Vagina (tissue), 2 donors: Measurements from ENCODE around the gene RYR3. TPM values are rescaled to one million over a fixed set of nuclear protein-coding genes. Genes with fewer than 3 reads are reported as not detected.

Experiments
- DNase-seq, 2 donors: peaks; one replicate each; pipeline ENCODE4 v3.0.0-alpha.2; 2017; ENCODE audit errors: extremely low spot score in 2 of 2
- H3K27ac ChIP-seq: fragments of 200-600 bp; sonication (generic); one replicate; pipeline ENCODE4 v1.5.1; 2019
- H3K27me3 ChIP-seq: fragments of 200-600 bp; sonication (generic); one replicate; pipeline ENCODE4 v1.5.1; 2019
- H3K36me3 ChIP-seq, 2 donors: fragments of 200-600 bp; sonication (generic); one replicate each; pipeline ENCODE4 v1.5.1; 2017 to 2019
- H3K4me1 ChIP-seq: fragments of 200-600 bp; sonication (generic); one replicate; pipeline ENCODE4 v1.5.1; 2019
- H3K4me3 ChIP-seq, 2 donors: fragments of 200-600 bp; sonication (generic); 1 replicate in 1 of 2; 2 replicates in 1 of 2; pipeline ENCODE4 v1.5.1; 2016 to 2019
- H3K9me3 ChIP-seq: fragments of 200-600 bp; sonication (generic); one replicate; pipeline ENCODE4 v1.5.1; 2019
- POLR2A ChIP-seq, 2 donors: fragments of 450-650 bp; IDR thresholded peaks; one replicate each; pipeline ENCODE4 v1.6.1; 2017; ENCODE audit warnings: antibody characterized with exemption in 2 of 2, mild to moderate bottlenecking in 2 of 2, moderate library complexity in 2 of 2
- POLR2AphosphoS5 ChIP-seq, 2 donors: sonication (generic); formaldehyde crosslinking; IDR thresholded peaks; one replicate each; pipeline ENCODE4 v1.9.0; 2017; ENCODE audit warnings: antibody characterized with exemption in 2 of 2, mild to moderate bottlenecking in 2 of 2, low read depth in 1 of 2; ENCODE audit not compliant: insufficient read depth in 1 of 2
- intact Hi-C: fragments of 100-400 bp; cut with DNase I; formaldehyde crosslinking; loops from one replicate; pipeline ENCODE4 v1.15.1; 2023
- total RNA-seq: library from RNA; depleted of rRNA; stranded (reverse); fragments of >200 nt; gene quantifications from one replicate; pipeline ENCODE4 v1.2.3, GENCODE V29; 2016
- TF ChIP-seq, protein P1 (sequence below), 3 experiments: fragments of 450-650 bp in 2 of 3; fragments of 200-600 bp in 1 of 3; sonication (generic) in 1 of 3; IDR thresholded peaks; one replicate each; pipeline ENCODE4 v1.5.1; 2017 to 2019; ENCODE audit warnings: antibody characterized with exemption in 3 of 3, mild to moderate bottlenecking in 2 of 3, moderate library complexity in 2 of 3

The RYR3 gene
- total RNA-seq, 1 donor from 2014 or later, result 16.5 TPM

DNA sequence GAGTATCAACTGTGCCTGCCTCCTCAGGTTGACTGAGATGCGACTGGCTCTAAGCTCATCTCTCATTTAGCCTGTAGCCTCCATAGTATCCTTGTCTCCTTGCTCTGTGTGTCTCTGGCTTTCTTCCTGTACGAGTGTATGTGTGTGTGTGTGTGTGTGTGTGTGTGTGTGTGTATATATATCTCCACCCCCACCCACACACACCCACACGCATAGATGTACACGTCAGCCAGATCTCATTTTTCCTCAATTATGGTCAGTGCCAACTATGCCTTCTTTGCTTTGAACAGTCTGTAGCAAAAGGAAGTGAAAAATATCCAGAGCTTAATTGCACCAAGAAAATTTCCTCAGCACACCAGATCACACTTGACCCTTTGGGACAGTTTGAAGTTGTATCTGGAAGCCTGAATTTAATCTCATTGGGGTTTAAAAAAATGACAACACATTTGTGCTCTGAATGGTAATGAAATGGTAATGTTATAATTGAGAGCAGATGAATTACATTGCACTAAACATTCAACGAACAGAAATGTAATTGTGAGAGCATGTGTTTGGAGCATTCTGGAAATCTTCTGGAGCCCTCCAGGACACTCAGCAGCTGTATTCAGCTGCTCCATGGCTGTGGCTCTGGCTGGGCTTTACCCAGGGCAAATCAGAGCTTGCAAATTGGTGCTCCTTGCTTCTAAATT lies 63.6 kb downstream of the RYR3 start:
- H3K4me3 ChIP-seq, result no peak overlapping the region
- no peaks in the 10 kb centered on the region for H3K36me3 ChIP-seq
- DNase-seq, result no peak
- TF ChIP-seq, protein P1, sequence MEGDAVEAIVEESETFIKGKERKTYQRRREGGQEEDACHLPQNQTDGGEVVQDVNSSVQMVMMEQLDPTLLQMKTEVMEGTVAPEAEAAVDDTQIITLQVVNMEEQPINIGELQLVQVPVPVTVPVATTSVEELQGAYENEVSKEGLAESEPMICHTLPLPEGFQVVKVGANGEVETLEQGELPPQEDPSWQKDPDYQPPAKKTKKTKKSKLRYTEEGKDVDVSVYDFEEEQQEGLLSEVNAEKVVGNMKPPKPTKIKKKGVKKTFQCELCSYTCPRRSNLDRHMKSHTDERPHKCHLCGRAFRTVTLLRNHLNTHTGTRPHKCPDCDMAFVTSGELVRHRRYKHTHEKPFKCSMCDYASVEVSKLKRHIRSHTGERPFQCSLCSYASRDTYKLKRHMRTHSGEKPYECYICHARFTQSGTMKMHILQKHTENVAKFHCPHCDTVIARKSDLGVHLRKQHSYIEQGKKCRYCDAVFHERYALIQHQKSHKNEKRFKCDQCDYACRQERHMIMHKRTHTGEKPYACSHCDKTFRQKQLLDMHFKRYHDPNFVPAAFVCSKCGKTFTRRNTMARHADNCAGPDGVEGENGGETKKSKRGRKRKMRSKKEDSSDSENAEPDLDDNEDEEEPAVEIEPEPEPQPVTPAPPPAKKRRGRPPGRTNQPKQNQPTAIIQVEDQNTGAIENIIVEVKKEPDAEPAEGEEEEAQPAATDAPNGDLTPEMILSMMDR (IDR thresholded peaks at IDR 0.05), result no peak
- TF ChIP-seq POLR2AphosphoS5 (IDR thresholded peaks at IDR 0.05; ENCODE audit: insufficient read depth in 1 of 2, low read depth in 1 of 2), result no peak
- no peaks in the 10 kb centered on the region for H3K27me3 ChIP-seq
- intact Hi-C loops, result no loop called here
- no peaks in the 10 kb centered on the region for H3K9me3 ChIP-seq
- no peak overlapping the region for H3K27ac ChIP-seq
- H3K4me1 ChIP-seq, result no peaks in the 10 kb centered on the region

DNA sequence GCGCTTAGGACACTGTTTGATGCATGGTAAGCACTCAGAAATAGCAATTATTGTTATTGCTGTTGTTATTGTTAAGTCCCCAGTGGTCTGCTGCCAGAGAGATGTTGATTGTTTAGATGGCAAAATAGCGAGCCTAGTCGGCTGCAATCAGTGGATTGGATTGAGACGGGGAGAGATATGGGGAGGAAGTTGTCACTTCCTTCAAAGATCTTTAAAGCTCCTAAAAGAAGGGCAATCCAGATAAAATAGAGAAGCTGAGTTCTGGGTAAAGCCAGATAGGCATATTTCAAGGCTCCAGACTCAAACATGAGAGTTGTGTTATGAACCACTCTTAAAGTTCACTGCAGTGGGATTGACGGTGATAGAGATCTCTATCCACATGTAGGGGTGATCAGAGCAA lies 64.5 kb downstream of the RYR3 start:
- DNase-seq, result no peak
- Histone ChIP-seq H3K36me3 (no peaks in the 10 kb centered on the region), H3K4me1 (no peaks in the 10 kb centered on the region), H3K9me3 (no peaks in the 10 kb centered on the region), H3K27ac (no peak overlapping the region), H3K4me3 (no peak overlapping the region), H3K27me3 (no peaks in the 10 kb centered on the region)
- TF ChIP-seq POLR2A (IDR thresholded peaks at IDR 0.05) (no peak), POLR2AphosphoS5 (IDR thresholded peaks at IDR 0.05; ENCODE audit: insufficient read depth in 1 of 2, low read depth in 1 of 2) (no peak)
- TF ChIP-seq, protein P1 (IDR thresholded peaks at IDR 0.05), result no peak
- intact Hi-C loops, result no loop called here

DNA sequence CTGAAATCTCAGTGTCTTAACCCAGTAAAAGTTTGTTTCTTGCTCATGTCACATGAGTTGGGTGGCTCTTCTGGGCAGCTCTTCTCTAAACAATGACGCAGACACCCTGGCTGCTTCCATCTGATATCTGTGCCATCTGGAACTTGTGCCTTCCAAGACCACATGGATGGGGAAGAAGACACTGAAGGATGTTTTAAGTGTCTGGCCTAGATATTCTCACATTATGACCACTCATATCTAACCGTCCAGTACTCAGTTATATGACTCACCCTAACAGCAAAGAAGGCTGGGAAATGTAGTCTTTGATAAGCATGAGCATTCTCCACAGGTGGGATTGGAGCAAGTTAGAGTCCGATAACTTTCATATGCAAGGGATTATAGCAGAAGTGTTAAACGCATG lies 66.4 kb downstream of the RYR3 start:
- H3K27ac ChIP-seq, result no peak overlapping the region
- no peaks in the 10 kb centered on the region for H3K27me3 ChIP-seq
- no peaks in the 10 kb centered on the region for H3K4me1 ChIP-seq
- no peaks in the 10 kb centered on the region for H3K9me3 ChIP-seq
- TF ChIP-seq POLR2AphosphoS5 (IDR thresholded peaks at IDR 0.05; ENCODE audit: insufficient read depth in 1 of 2, low read depth in 1 of 2) (no peak), POLR2A (IDR thresholded peaks at IDR 0.05) (no peak)
- TF ChIP-seq, protein P1 (IDR thresholded peaks at IDR 0.05), result no peak
- no peak for DNase-seq
- H3K36me3 ChIP-seq, result no peaks in the 10 kb centered on the region
- no peak overlapping the region for H3K4me3 ChIP-seq
- intact Hi-C loops, result no loop called here

DNA sequence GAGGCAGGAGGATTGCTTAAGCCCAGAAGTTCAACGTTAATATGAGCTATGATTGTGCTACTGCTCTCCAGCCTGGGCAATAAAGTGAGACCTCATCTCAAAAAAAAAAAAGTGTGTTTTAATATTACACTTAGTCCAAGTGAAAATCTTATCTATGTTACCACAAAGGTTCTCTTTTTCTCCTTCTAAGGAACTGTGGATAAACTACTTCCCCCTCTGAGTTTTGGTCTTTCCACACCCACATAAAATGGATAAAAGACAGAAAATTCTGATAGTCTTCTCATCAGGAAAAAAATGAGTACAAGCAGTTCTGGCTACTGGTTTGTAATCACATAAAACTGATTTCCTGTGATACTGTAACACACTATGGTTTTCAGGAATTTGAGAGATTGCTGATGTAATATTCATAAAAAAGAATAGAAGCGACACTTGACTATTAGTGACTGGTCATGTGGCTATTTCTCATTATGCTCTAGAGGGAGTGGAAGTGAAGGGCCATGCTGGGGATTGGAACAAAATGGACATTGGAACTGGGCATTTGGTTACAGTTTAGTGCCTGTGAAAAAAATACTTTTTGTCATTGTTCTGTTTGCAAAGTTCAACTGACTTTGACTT lies 68.2 kb downstream of the RYR3 start:
- Histone ChIP-seq H3K4me3 (no peak overlapping the region), H3K27ac (no peak overlapping the region), H3K4me1 (no peaks in the 10 kb centered on the region), H3K9me3 (no peaks in the 10 kb centered on the region), H3K36me3 (no peaks in the 10 kb centered on the region), H3K27me3 (no peaks in the 10 kb centered on the region)
- intact Hi-C loops, result no loop called here
- TF ChIP-seq POLR2AphosphoS5 (IDR thresholded peaks at IDR 0.05; ENCODE audit: insufficient read depth in 1 of 2, low read depth in 1 of 2), result no peak
- DNase-seq, result no peak

DNA sequence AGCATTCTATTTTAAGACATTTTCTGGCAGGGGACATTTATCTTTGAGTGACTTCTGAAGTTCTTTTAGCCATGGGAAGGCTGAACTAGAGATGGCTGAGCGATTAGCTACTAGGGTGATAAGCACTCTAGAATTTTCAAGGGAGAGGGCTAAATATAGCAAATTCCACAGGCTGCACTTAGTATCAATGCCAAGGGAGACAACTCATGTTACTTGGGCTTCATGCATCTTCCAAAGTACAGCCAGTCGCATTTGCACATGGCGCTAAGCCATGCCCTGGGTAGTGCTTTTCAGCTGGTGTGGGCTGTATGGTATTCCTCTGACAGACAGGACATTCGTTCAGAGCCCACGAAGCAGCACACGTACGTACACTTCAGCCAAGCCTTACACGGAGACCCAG lies 69.6 kb downstream of the RYR3 start:
- Histone ChIP-seq H3K9me3 (no peaks in the 10 kb centered on the region), H3K36me3 (no peaks in the 10 kb centered on the region), H3K27ac (no peak overlapping the region), H3K4me3 (no peak overlapping the region), H3K4me1 (no peaks in the 10 kb centered on the region), H3K27me3 (no peaks in the 10 kb centered on the region)
- no peak for DNase-seq
- TF ChIP-seq, protein P1 (IDR thresholded peaks at IDR 0.05), result no peak
- TF ChIP-seq POLR2A (IDR thresholded peaks at IDR 0.05) (no peak), POLR2AphosphoS5 (IDR thresholded peaks at IDR 0.05; ENCODE audit: insufficient read depth in 1 of 2, low read depth in 1 of 2) (no peak)
- intact Hi-C loops, result no loop called here
